ENCODE data around the gene APOL6.
"Not testable (repeated sequence)": the region's sequence is repeated elsewhere in the genome, so short reads cannot be mapped to it uniquely, and the experiment has no call there.

Gene APOL6

DNA sequence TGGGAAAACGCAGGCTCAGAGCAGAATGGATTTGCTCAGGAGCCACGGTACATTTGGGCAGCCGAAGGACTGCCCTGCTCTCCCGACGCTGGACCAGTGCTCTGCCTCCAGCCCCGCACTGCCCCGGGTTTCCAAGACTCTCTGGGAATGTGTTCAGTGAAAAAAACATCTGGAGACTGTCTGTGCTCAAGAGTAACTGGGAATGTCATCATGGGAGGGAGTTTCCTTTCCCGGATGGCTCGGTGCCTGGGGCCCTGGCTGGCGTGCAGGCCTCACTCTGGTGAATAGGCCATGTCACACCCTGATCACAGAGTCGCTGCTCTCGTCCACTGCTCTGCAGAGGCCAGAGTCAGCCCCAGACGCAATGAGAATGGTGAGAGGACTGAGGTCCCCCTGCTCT lies 9.8 kb upstream of the APOL6 start:
- DNase-seq (ENCODE audit: low spot score): peak; percentile 46

DNA sequence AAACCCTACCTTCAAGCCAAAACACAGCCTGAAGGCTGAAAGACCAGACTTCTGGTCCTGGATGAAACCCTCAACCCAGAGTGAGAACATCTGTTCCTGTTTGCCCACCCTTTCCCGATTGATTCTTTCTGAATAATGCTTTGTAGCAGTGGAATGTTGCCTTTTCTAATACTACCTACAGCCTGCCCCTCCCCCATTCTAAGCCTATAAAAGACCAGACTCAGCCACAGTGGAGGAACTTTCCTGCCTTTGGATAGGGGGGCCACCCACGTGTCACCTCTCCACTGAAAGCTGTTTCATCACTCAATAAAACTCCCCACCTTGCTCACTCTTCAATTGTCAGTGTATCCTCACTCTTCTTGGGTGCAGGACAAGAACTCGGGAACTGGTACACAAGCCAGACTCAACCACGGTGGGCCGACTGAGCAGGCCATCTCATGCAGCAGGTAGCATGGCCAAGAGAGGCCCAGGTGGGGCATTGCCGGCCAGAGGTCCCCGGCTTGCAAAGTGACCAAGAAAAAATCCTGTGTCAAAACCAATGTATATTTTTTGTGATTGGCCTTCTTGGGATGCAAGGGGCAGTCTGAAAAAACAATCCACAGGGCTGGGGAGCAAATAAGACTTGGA lies 6.6 kb upstream of the APOL6 start:
- no peak for DNase-seq (ENCODE audit: low spot score)

DNA sequence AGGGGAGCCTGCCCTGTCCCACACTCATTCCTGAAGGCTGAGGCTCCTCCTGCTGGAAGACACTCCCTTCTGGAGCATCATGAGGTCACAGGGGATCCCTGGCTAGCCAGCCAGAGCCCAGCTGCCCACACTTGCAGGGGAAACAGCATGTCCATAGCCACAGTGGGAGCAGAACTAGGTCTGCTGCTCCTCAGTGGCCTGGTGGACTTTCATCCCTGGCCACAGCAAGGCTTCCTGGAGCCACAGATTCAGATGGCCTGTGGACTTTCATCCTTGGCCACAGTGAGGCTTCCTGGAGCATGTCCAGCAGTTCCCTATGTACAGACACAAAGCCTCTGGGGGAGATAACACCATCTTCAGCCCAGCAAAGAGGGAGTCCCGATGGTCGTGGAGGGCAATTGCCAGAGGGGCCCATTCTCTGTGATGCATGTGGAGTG lies 5.9 kb upstream of the APOL6 start:
- DNase-seq (ENCODE audit: low spot score): no peak

GRCh38 chr22:35643991-35644390 lies 4.3 kb upstream of the APOL6 start:
- DNase-seq (ENCODE audit: low spot score): no peak

DNA sequence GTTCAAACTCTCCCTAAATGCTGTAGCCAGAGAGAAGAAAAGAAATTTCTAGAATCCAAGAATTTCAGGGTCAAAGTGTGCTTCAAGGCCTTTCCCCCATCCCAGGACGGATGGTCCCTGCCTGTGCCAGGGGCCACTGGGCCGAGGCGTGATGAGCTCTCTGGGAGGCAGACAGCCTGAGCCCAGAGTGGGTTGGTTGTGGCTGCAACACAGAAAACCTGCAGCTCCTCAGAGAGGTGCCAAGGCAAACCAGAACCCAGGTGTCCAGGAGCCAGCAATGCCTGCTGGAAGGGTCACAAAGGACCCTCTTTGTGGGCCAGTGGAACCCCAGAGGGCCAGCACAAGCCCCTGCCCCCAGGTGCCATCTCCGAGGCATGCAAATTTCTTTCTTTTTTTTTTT lies 2.6 kb upstream of the APOL6 start:
- DNase-seq (ENCODE audit: low spot score): no peak

DNA sequence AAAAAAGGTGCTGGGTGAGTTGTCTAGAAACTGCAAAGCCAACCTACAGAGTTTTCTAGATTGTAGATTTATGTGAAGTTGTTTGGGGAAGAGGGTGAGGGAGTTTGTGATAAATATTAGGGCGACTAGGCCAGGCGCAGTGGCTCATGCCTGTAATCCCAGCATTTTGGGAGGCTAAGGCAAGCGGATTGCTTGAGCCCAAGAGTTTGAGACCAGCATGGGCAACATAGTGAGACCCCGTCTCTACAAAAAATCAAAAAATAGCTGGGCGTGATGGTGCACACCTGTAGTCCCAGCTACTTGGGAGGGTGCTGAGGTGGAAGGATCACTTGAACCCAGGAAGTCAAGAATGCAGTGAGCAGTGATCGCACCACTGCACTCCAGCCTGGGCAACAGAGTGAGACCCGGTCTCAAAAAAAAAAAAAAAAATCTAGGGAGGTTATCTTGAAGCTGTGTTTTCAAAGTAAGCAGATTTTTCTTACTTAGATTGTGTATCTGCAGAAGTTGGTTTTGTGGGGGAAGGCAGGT lies 844 bp downstream of the APOL6 start:
- DNase-seq (ENCODE audit: low spot score): no peak

GRCh38 chr22:35649636-35650250 lies 1.5 kb downstream of the APOL6 start:
- no peak for DNase-seq (ENCODE audit: low spot score)

DNA sequence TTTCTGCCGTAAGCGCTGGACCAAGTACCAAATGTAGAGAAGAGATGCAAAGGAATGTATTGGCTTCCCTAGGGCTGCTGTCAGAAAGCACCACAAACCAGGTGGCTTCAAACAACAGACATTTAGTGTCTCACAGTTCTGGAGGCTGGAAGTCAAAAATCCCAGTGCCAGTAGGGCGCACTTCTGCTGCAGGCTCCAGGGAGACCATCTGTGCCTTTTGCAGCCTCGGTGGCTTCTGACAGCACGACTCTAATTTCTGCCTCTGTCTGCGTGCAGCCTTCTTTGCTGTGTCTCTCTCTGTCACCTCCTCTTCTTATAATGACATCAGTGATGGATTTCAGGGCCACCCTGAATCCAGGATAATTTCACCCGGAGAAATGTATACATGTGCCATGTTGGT lies 2.8 kb downstream of the APOL6 start:
- no peak for DNase-seq (ENCODE audit: low spot score)

- DNase-seq (ENCODE audit: low spot score): no peak
Observed at GRCh38 chr22:35653824-35654223, 5.6 kb downstream of the APOL6 start.

DNA sequence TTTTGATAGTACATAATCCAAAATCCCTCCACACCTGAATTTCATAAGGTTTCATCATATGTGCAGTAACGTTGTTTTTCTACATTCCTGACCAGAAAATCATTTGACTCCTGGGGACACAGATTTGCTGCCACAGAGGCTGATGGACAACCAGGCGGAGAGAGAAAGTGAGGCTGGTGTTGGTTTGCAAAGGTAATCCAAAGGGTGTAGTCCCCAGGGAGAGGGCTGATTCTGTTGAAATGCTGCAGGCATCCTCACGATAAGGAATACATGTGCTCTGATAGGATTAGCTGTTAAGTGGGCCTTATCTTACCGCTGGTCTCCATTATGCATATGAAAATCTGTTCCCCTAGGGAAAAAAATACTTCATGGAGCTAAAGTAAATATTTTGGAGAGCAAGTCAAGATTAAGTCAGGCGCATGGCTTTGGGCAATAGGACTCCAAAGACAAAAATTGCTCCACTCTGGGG lies 8.1 kb downstream of the APOL6 start:
- DNase-seq (ENCODE audit: low spot score): no peak

DNA sequence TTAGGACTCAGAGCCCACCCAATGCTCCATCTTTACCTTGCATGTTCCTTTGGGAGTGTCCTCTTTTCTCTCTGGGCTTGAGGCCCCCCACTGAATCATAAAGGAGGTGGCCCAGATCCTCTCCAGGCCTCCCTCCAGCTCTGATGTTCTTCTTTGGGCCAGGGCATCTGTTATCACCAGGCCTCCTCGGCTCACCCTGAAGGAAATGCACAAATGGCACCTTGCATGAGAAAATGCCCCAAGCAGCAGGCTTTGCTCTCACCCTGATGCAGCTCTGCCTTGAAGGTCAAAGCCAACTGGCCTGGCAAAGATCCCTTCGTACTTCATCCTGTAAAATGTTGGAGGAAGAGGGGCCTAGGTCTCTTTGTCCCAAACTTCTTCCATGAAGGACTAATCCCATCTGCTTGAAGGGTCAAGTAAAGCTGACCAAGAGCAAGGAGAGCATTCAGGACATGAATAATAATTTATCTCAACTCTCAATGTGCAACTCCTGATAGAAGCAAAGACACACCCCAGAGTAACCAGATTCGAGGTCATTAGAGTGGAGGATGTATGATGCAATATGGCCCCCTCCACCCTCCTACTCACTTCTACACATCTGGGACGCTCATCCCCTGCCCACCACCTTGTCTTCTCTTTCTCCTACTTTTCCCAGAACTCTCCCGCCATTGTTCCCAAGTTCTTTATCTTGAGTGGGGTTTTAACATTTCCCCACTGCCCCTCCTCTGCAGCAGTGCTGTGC lies 9.5 kb downstream of the APOL6 start:
- DNase-seq (ENCODE audit: low spot score): no peak

DNA sequence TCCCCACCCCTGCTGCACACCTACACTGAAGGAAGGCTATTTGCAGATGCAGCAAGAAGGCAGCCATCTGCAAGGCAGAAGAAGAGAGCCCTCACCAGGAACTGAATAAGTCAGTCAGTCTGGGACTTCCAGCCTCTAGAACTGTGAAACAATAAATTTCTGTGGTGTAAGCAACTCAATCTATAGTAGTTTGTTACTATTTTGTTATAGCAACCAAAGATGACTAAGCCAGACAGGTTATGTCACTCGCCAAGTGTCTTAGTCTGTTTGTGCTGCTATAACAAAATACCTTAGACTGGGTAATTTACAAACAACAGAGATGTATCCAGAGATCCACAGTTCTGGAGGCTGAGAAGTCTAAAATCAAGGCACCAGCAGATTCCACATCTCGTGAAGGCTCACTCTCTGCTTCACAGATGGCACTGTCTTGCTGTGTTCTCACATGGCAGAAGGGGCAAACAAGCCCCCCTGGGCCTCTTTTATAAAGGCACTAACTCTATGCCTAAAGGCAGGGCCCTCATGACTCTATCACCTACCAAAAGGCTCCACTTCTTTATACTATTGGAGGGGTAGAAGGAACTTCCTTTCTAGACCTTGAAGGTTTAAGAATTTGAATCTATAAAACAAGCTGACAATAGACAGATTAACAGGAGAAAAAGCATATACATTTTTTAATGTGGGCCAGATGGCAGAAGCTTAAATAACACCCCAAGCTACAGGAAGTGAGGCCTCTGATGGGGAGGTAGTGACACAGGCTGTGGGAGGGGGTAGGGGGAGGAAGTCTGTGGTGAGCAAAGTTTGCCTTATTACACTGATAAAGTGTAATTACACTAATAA lies 12.3 kb downstream of the APOL6 start:
- no peak for DNase-seq (ENCODE audit: low spot score)

- DNase-seq (ENCODE audit: low spot score): no peak
Observed at GRCh38 chr22:35661464-35661863, 13.2 kb downstream of the APOL6 start.

DNA sequence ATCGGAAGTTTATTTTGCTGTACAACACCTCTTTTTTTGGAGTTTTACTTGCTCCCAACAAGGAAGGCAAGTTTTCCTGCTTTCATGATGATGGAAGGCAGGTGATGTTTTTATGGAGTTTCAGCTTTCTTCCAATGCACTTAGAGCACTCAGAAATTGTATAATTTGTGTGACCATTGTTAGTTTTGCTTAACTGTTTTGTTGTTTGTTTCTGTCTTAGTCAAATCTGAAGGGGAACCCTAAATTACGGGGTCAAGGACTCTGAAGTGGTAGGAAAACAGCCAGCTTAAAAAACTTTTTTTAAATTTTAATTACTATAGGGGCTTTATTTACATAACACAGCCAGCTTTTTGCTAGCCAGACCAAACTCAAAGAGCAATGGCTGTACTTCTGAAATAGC lies 14.7 kb downstream of the APOL6 start:
- DNase-seq (ENCODE audit: low spot score): no peak

- DNase-seq (ENCODE audit: low spot score): no peak
Observed at GRCh38 chr22:35663371-35663770, 15.1 kb downstream of the APOL6 start.

- no peak for DNase-seq (ENCODE audit: low spot score)
Observed at GRCh38 chr22:35664955-35665587, 16.8 kb downstream of the APOL6 start.

DNA sequence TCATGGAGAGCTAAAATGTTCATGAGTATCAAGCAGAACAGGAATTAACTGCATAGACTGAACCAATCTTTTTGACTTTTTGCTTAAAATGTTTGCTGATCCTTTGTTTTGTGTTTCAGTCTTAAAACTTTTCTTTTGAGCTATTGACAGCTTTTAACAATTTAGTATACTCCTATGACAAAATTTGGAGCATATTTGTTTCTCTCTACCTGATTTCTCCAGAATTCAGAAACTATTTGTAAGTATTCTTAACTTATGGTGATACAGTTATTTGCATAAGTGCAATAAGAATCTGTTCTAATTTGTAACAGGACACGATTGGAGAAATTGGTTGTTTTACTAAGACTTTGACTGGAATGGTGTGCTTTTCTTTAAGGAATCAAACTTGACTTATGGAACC lies 18.5 kb downstream of the APOL6 start:
- DNase-seq (ENCODE audit: low spot score): not testable (repeated sequence)

- no peak for DNase-seq (ENCODE audit: low spot score)
Observed at GRCh38 chr22:35674335-35674734, 26.1 kb downstream of the APOL6 start.

DNA sequence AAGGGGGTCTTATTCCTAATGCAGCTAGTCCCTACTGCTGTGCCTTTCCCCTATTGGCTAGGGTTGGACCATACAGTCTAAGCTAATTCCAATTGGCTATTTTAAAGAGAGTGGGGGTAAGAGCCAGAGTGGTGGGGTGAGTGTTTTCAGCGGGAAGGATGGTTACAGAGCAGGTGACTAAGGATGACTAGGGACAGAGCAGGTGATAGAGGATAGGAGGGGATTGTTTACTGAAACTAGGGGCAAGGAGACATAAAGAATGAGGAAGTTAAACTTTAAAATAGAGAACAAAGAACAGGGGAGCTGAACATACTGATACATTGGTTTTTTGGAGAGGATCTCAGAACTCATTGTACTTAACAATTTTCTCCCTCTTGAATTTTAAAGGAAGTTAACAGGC lies 27.8 kb downstream of the APOL6 start:
- not testable (repeated sequence) for DNase-seq (ENCODE audit: low spot score)

- no peak for DNase-seq (ENCODE audit: low spot score)
Observed at GRCh38 chr22:35677460-35678187, 29.4 kb downstream of the APOL6 start.

GRCh38 chr22:35678836-35679235 lies 30.6 kb downstream of the APOL6 start:
- DNase-seq (ENCODE audit: low spot score): no peak
